ENCODE results near the gene PLAGL1. TPM values are rescaled to one million over a fixed set of nuclear protein-coding genes. Genes with fewer than 3 reads are reported as not detected.

PLAGL1 gene
- total RNA-seq, 2 experiments from 2014 or later, result 1.0 to 1.1 TPM

- ChIA-PET CTCF (no interaction called here), POLR2A (no interaction called here)
- Histone ChIP-seq H3K27ac (ENCODE audit: low read depth in 1 of 2, low read length in 2 of 2) (no peak overlapping the region), H3K27me3 (ENCODE audit: control insufficient read depth in 1 of 2, insufficient read depth in 2 of 2, low read length in 2 of 2) (no peaks in the 10 kb centered on the region), H3K4me3 (ENCODE audit: low read length) (no peak overlapping the region), H3K36me3 (ENCODE audit: insufficient read depth, low read length) (no peaks in the 10 kb centered on the region), H3K9me3 (ENCODE audit: control insufficient read depth in 1 of 2, insufficient read depth in 1 of 2, low read length in 2 of 2) (no peaks in the 10 kb centered on the region), H3K4me1 (ENCODE audit: insufficient read depth, low read length) (no peaks in the 10 kb centered on the region)
- Mint-ChIP-seq H3K27ac (no peak overlapping the region), H3K27me3 (no peaks in the 10 kb centered on the region), H3K4me1 (ENCODE audit: low read depth) (no peaks in the 10 kb centered on the region), H3K36me3 (ENCODE audit: low read depth) (no peaks in the 10 kb centered on the region), H3K9me3 (no peaks in the 10 kb centered on the region), H3K4me3 (no peak overlapping the region)
- ATAC-seq (ENCODE audit: poor library complexity) (no peak), DNase-seq (no peak)
- TF ChIP-seq, protein P1, sequence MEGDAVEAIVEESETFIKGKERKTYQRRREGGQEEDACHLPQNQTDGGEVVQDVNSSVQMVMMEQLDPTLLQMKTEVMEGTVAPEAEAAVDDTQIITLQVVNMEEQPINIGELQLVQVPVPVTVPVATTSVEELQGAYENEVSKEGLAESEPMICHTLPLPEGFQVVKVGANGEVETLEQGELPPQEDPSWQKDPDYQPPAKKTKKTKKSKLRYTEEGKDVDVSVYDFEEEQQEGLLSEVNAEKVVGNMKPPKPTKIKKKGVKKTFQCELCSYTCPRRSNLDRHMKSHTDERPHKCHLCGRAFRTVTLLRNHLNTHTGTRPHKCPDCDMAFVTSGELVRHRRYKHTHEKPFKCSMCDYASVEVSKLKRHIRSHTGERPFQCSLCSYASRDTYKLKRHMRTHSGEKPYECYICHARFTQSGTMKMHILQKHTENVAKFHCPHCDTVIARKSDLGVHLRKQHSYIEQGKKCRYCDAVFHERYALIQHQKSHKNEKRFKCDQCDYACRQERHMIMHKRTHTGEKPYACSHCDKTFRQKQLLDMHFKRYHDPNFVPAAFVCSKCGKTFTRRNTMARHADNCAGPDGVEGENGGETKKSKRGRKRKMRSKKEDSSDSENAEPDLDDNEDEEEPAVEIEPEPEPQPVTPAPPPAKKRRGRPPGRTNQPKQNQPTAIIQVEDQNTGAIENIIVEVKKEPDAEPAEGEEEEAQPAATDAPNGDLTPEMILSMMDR (IDR thresholded peaks at IDR 0.05), result no peak
- intact Hi-C loops (cut with DNase I, micrococcal nuclease), result no loop called here
These were observed 27.1 kb downstream of the PLAGL1 start for GRCh38 chr6:143980921-143981320.

DNA sequence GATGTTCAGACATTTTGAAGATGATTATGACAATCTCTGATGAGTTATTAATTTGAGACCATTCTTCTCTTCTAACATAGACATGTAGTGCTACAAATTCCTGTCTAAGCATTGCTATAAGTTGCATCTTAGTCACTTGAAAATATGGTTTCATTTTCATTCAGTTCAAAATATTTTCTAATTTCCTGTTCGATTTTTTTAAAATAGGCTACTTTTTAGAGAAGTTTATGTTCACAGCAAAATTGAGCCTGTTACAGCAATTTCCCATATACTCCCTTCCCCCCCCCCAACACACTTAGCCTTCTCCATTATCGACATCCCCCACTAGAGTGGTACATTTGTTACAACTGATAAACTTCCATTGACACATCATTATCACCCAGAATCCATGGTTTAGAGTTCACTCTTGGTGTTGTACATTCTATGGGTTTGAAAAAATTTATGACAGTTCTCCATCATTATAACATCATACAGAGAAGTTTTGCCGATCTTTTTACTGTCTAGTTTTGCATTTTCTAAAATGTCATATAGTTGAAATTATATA lies 31.2 kb downstream of the PLAGL1 start:
- POLR2A ChIA-PET, result no interaction called here
- Histone ChIP-seq H3K9me3 (ENCODE audit: control insufficient read depth in 1 of 2, insufficient read depth in 1 of 2, low read length in 2 of 2) (no peaks in the 10 kb centered on the region), H3K4me3 (ENCODE audit: low read length) (no peak overlapping the region), H3K27me3 (ENCODE audit: control insufficient read depth in 1 of 2, insufficient read depth in 2 of 2, low read length in 2 of 2) (no peaks in the 10 kb centered on the region), H3K27ac (ENCODE audit: low read depth in 1 of 2, low read length in 2 of 2) (no peak overlapping the region), H3K36me3 (ENCODE audit: insufficient read depth, low read length) (no peaks in the 10 kb centered on the region), H3K4me1 (ENCODE audit: insufficient read depth, low read length) (no peaks in the 10 kb centered on the region)
- Mint-ChIP-seq H3K9me3 (no peaks in the 10 kb centered on the region), H3K27ac (no peak overlapping the region), H3K36me3 (ENCODE audit: low read depth) (no peaks in the 10 kb centered on the region), H3K4me1 (ENCODE audit: low read depth) (no peaks in the 10 kb centered on the region), H3K27me3 (no peaks in the 10 kb centered on the region), H3K4me3 (no peak overlapping the region)
- intact Hi-C loops (cut with DNase I, micrococcal nuclease), result no loop called here
- CTCF ChIA-PET, result interaction anchor here (0.7 kb wide), 1 partner anchor 291 kb away, joined by 3 read pairs; no protein-coding TSS in a partner anchor
- DNase-seq (no peak), ATAC-seq (ENCODE audit: poor library complexity) (no peak)
- TF ChIP-seq, protein P1 (IDR thresholded peaks at IDR 0.05), result no peak

DNA sequence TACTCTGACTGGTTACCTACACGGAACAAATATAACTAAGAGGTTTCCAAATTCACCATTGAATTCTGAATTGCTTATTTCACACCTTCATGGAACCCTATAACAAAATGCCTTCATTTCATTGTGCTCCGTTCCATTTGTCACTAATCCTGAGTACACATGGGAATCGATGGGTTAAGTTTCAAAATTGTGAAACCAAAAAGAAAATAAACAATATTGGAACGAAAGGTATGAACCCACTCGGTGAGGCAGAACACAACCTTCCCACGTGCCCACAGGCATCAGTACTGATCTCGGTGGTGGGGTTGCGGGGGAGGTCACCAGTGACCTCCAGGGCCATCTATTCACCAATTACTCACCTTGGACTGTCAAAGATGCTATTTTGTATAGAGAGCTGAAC lies 34.0 kb downstream of the PLAGL1 start:
- Mint-ChIP-seq H3K27ac (no peak overlapping the region), H3K36me3 (ENCODE audit: low read depth) (no peaks in the 10 kb centered on the region), H3K27me3 (no peaks in the 10 kb centered on the region), H3K4me1 (ENCODE audit: low read depth) (no peaks in the 10 kb centered on the region), H3K4me3 (no peak overlapping the region), H3K9me3 (no peaks in the 10 kb centered on the region)
- H3K27ac ChIP-seq (ENCODE audit: low read depth in 1 of 2, low read length in 2 of 2), result no peak overlapping the region
- intact Hi-C loops (cut with DNase I, micrococcal nuclease), result no loop called here
- no peaks in the 10 kb centered on the region for H3K9me3 ChIP-seq (ENCODE audit: control insufficient read depth in 1 of 2, insufficient read depth in 1 of 2, low read length in 2 of 2)
- H3K27me3 ChIP-seq (ENCODE audit: control insufficient read depth in 1 of 2, insufficient read depth in 2 of 2, low read length in 2 of 2), result no peaks in the 10 kb centered on the region
- no peaks in the 10 kb centered on the region for H3K36me3 ChIP-seq (ENCODE audit: insufficient read depth, low read length)
- ChIA-PET POLR2A (no interaction called here), CTCF (no interaction called here)
- DNase-seq (no peak), ATAC-seq (ENCODE audit: poor library complexity) (no peak)
- TF ChIP-seq, protein P1 (IDR thresholded peaks at IDR 0.05), result no peak
- no peak overlapping the region for H3K4me3 ChIP-seq (ENCODE audit: low read length)
- no peaks in the 10 kb centered on the region for H3K4me1 ChIP-seq (ENCODE audit: insufficient read depth, low read length)

Measured in CD4-positive, alpha-beta T cell (primary cell).